Mesendoderm (in vitro differentiated cells): ENCODE data around the gene ABI1.
A peak's percentile ranks its signal among the peaks of the same experiment; 100 is the strongest.

ENCODE experiments used
- DNase-seq: peaks from one replicate; pipeline ENCODE4 v3.0.0; 2013
- H2AK5ac ChIP-seq: 2 replicates; pipeline ENCODE4 v1.6.1; 2013; ENCODE audit warnings: low read length, inconsistent platforms
- H2BK120ac ChIP-seq: 2 replicates; pipeline ENCODE4 v1.6.1; 2013; ENCODE audit warnings: low read depth, mild to moderate bottlenecking, low read length, moderate library complexity, mixed read lengths
- H2BK15ac ChIP-seq: replicated peaks from 2 replicates; pipeline ENCODE4 v1.6.1; 2013; ENCODE audit warnings: low read depth, mild to moderate bottlenecking, moderate library complexity
- H2BK5ac ChIP-seq: 2 replicates; pipeline ENCODE4 v1.6.1; 2013; ENCODE audit warnings: low read length, inconsistent platforms
- H3K18ac ChIP-seq: 2 replicates; pipeline ENCODE4 v1.6.1; 2013; ENCODE audit warnings: mild to moderate bottlenecking, low read length, mixed read lengths
- H3K23ac ChIP-seq: one replicate; pipeline ENCODE4 v1.6.1; 2013; ENCODE audit warnings: low read length
- H3K27ac ChIP-seq: 2 replicates; pipeline ENCODE4 v1.5.1; 2013; ENCODE audit warnings: low read depth, mild to moderate bottlenecking, inconsistent platforms, low read length, moderate library complexity
- H3K27me3 ChIP-seq: 2 replicates; pipeline ENCODE4 v1.6.1; 2013; ENCODE audit warnings: low read length, control low read depth, mild to moderate bottlenecking, inconsistent platforms; ENCODE audit not compliant: insufficient read depth, poor library complexity
- H3K36me3 ChIP-seq: 2 replicates; pipeline ENCODE4 v1.6.1; 2013; ENCODE audit warnings: low read length, inconsistent platforms; ENCODE audit not compliant: control insufficient read depth, insufficient read depth
- H3K4ac ChIP-seq: one replicate; pipeline ENCODE4 v1.6.1; 2013; ENCODE audit warnings: low read depth, mild to moderate bottlenecking, low read length, moderate library complexity
- H3K4me1 ChIP-seq: 2 replicates; pipeline ENCODE4 v1.6.1; 2013; ENCODE audit warnings: low read depth, low read length, inconsistent platforms; ENCODE audit not compliant: control insufficient read depth
- H3K4me2 ChIP-seq: 2 replicates; pipeline ENCODE4 v1.6.1; 2013; ENCODE audit warnings: low read length
- H3K4me3 ChIP-seq: 2 replicates; pipeline ENCODE4 v1.5.1; 2013; ENCODE audit warnings: mild to moderate bottlenecking, low read length
- H3K56ac ChIP-seq: one replicate; pipeline ENCODE4 v1.6.1; 2013; ENCODE audit warnings: low read length
- H3K79me1 ChIP-seq: 2 replicates; pipeline ENCODE4 v1.6.1; 2013; ENCODE audit warnings: low read length, inconsistent platforms
- H3K79me2 ChIP-seq: 2 replicates; pipeline ENCODE4 v1.6.1; 2013; ENCODE audit warnings: mild to moderate bottlenecking, low read length; ENCODE audit not compliant: control insufficient read depth, insufficient read depth
- H3K9ac ChIP-seq: 2 replicates; pipeline ENCODE4 v1.6.1; 2013; ENCODE audit warnings: low read length, inconsistent platforms
- H4K5ac ChIP-seq: one replicate; pipeline ENCODE4 v1.6.1; 2013; ENCODE audit warnings: low read length
- H4K8ac ChIP-seq: one replicate; pipeline ENCODE4 v1.6.1; 2013; ENCODE audit warnings: low read depth, mild to moderate bottlenecking, control low read depth, low read length, moderate library complexity
- WGBS: extraction: QIAGEN DNeasy Blood & Tissue Kit; methylation state at CpG from one replicate; pipeline ENCODE4 v1.1.7; 2013; ENCODE audit warnings: low lambda C conversion rate, missing lambda C conversion rate; ENCODE audit not compliant: insufficient coverage; ENCODE audit errors: extremely low coverage; 5-methylcytosine and 5-hydroxymethylcytosine counted together

Gene ABI1

DNA sequence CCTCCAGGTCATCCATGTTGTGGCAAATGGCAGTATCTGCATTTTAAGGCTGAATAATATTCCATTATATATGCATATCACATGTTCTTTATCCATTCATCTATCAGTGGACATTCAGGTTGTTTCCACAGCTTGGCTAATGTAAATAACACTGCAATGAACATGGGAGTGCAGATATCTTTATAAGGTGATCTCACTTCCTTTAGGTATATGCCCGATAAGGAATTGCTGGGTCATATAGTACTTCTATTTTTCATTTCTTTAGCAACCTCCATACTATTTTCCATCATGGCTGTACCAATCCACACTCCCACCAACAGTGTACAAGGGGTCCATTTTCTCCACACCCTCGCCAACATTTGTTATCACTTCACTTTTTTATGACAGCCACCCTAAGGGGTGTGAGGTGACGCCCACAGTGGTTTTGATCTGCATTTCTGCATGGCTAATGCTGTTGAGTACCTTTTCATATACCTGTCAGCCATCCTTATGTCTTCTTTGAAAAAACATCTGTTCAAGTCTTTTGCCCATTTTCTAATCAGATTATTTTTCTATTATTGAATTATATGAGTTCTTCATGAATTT, 18.9 kb downstream of the ABI1 start:
- H4K8ac ChIP-seq: no peak overlapping the region
- no peak overlapping the region for H3K27ac ChIP-seq
- H3K9ac ChIP-seq: no peak overlapping the region
- no CpG with 5 or more reads among the region's 3 CpGs for WGBS
- H3K4me3 ChIP-seq: no peak overlapping the region
- no peak overlapping the region for H3K56ac ChIP-seq
- no peak for DNase-seq
- H2AK5ac ChIP-seq: no peak overlapping the region
- H3K36me3 ChIP-seq: no peaks in the 10 kb centered on the region
- H3K18ac ChIP-seq: no peak overlapping the region
- no peak overlapping the region for H3K23ac ChIP-seq
- H2BK120ac ChIP-seq: no peak overlapping the region
- H4K5ac ChIP-seq: no peak overlapping the region
- H3K27me3 ChIP-seq: no peaks in the 10 kb centered on the region
- H2BK15ac ChIP-seq: no peak overlapping the region
- H3K79me2 ChIP-seq: peaks cover 22% of the 10 kb centered on the region
- H2BK5ac ChIP-seq: no peak overlapping the region
- H3K79me1 ChIP-seq: peaks cover 8% of the 10 kb centered on the region
- peaks cover 3% of the 10 kb centered on the region for H3K4me1 ChIP-seq
- no peak overlapping the region for H3K4me2 ChIP-seq
- no peak overlapping the region for H3K4ac ChIP-seq

DNA sequence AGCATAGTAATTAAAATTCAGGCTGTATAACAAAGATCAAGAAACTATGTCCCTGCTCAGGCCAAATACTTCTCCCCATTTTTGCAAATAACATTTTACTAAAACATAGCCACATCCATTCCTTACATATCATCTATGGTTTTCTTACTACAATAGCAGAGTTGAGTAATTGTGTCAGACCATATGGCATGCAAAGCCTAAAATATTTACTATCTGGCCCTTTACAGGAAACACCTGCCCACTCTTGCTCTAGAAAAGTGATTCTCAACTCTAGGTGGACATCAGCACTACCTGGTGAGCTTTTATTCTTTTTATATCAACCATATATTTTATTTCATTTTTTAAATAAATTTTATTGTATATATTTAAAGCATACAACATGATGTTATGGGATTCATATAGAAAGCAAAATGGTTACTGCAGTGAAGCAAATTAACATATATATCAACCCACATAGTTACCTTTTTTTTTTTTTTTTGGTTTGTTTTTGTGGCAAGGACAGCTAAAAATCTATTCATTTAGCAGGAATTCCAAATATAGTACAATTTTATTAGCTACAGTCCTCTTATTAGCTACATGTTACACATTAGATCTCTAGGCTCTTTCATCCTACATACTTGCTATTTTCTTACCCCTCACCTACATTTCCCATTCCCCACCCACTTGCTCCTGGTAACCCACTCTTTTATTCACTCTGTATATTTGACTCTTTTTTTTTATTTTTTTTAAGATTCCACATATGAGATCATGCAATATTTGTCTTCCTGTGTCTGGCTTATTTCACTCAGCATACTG, 19.6 kb downstream of the ABI1 start:
- Histone ChIP-seq H2BK120ac (no peak overlapping the region), H3K56ac (no peak overlapping the region), H3K4ac (no peak overlapping the region), H2BK15ac (no peak overlapping the region), H2AK5ac (no peak overlapping the region), H3K23ac (no peak overlapping the region), H3K4me3 (no peak overlapping the region), H3K79me2 (peaks cover 19% of the 10 kb centered on the region), H3K27ac (no peak overlapping the region), H4K8ac (no peak overlapping the region), H4K5ac (no peak overlapping the region), H3K9ac (no peak overlapping the region), H3K4me2 (no peak overlapping the region), H3K18ac (no peak overlapping the region), H3K27me3 (no peaks in the 10 kb centered on the region), H3K4me1 (peaks cover 3% of the 10 kb centered on the region), H2BK5ac (no peak overlapping the region), H3K36me3 (no peaks in the 10 kb centered on the region), H3K79me1 (peaks cover 6% of the 10 kb centered on the region)
- DNase-seq: no peak

DNA sequence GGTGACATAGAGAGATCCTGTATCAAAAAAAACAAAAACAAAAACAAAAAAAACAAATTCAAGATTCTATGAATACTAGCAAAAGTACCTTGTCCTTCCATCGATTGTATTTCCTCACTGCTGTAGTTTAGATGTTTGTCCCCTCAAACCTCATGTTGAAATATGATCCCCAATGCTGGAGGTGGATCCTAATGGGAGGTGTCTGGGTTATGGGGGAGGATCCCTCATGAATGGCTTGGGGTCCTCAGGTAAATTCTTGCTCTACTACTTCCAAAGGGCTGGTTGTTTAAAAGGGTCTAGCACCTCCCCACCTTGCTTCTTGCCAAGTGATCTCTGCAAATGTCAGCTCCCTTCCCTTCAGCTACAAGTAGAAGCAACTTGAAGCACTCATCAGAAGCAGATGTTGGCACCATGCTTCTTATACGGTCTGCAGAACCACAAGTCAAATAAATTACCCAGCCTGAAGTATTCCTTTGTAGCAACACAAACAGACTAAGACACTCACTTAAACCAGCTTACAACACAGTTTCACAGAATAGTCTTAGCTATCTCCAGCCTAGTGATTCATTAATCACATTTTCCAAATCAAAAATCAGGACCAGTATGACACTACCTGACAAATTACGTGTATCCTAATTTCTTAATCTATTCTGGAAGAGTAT, 20.7 kb downstream of the ABI1 start:
- peaks cover 3% of the 10 kb centered on the region for H3K4me1 ChIP-seq
- peaks cover 19% of the 10 kb centered on the region for H3K79me2 ChIP-seq
- no peaks in the 10 kb centered on the region for H3K36me3 ChIP-seq
- H3K9ac ChIP-seq: no peak overlapping the region
- no peak for DNase-seq
- H3K18ac ChIP-seq: no peak overlapping the region
- no peak overlapping the region for H3K4me2 ChIP-seq
- no peak overlapping the region for H4K5ac ChIP-seq
- H3K4ac ChIP-seq: no peak overlapping the region
- H4K8ac ChIP-seq: no peak overlapping the region
- no CpG with 5 or more reads among the region's 3 CpGs for whole genome bisulfite sequencing
- H3K56ac ChIP-seq: no peak overlapping the region
- peaks cover 6% of the 10 kb centered on the region for H3K79me1 ChIP-seq
- no peak overlapping the region for H2AK5ac ChIP-seq
- H3K27me3 ChIP-seq: no peaks in the 10 kb centered on the region
- H2BK120ac ChIP-seq: no peak overlapping the region
- no peak overlapping the region for H3K27ac ChIP-seq
- no peak overlapping the region for H2BK5ac ChIP-seq
- H3K23ac ChIP-seq: no peak overlapping the region
- H2BK15ac ChIP-seq: no peak overlapping the region
- H3K4me3 ChIP-seq: no peak overlapping the region

DNA sequence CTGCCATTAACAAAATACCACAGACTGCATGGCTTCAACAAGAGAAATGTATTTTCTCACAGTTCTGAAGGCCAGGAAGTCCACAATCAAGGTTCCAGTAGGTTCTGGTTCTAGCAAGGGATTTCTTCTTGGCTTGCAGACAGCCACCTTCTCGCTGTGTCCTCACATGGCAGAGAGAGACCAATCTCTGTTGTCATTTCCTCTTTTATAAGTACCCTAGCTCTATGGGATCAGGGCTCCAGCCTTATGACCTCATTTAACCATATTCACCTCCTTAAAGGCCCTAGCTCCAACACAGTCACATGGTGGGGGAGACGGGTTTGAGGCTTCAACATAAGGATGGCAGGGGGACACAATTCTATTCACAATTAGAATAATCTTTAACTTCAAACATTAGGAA, 23.6 kb downstream of the ABI1 start:
- no peak overlapping the region for H2BK15ac ChIP-seq

DNA sequence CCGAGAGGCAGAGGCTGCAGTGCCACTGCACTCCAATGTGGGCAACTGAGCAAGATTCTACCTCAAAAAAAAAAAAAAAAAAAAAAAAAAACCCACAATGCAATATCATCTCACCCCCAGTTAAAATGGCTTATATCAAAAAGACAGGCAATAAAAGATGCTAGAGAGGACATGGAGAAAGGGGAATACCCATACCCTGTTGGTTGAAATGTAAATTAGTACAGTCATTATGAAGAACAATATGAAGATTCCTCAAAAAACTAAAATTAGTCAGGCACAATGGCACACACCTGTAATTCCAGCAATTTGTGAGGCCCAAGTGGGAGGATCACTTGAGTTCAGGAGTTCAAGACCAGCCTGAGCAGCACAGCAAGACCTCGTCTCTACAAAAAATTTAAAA, 25.7 kb downstream of the ABI1 start:
- DNase-seq: no peak
- Histone ChIP-seq H2BK120ac (no peak overlapping the region), H3K79me2 (peaks cover 10% of the 10 kb centered on the region), H4K8ac (no peak overlapping the region), H3K4me1 (no peaks in the 10 kb centered on the region), H2BK5ac (no peak overlapping the region), H3K23ac (no peak overlapping the region), H2AK5ac (no peak overlapping the region), H3K4ac (no peak overlapping the region), H4K5ac (no peak overlapping the region), H3K27ac (no peak overlapping the region), H3K27me3 (no peaks in the 10 kb centered on the region), H2BK15ac (no peak overlapping the region), H3K4me3 (no peak overlapping the region), H3K56ac (no peak overlapping the region), H3K36me3 (no peaks in the 10 kb centered on the region), H3K18ac (no peak overlapping the region), H3K79me1 (peaks cover 3% of the 10 kb centered on the region), H3K9ac (no peak overlapping the region), H3K4me2 (no peak overlapping the region)
- WGBS: no CpG with 5 or more reads among the region's 2 CpGs

More for the DNA sequence above, 23.6 kb downstream of the ABI1 start:
- Histone ChIP-seq H3K4me3 (no peak overlapping the region), H4K8ac (no peak overlapping the region), H3K9ac (no peak overlapping the region), H3K27ac (no peak overlapping the region), H3K4me1 (no peaks in the 10 kb centered on the region), H2BK5ac (no peak overlapping the region), H3K18ac (no peak overlapping the region), H3K79me1 (peaks cover 4% of the 10 kb centered on the region), H3K36me3 (no peaks in the 10 kb centered on the region), H3K79me2 (peaks cover 15% of the 10 kb centered on the region), H3K27me3 (no peaks in the 10 kb centered on the region), H2BK120ac (no peak overlapping the region), H4K5ac (no peak overlapping the region), H3K4ac (no peak overlapping the region), H3K56ac (no peak overlapping the region), H2AK5ac (no peak overlapping the region), H3K23ac (no peak overlapping the region), H3K4me2 (no peak overlapping the region)
- DNase-seq: peak; percentile 16
- no CpG with 5 or more reads among the region's 2 CpGs for WGBS
